HL-60 (cell line): ENCODE data around the gene NEU3.

Source experiments
- DNase-seq, 2 experiments: peaks; one replicate each; pipeline ENCODE4 v3.0.0-alpha.2; 2010 to 2020; ENCODE audit warnings: low read depth in 1 of 2, low spot score in 1 of 2
- H3K27ac ChIP-seq: fragments of 250-450 bp; sonication (Bioruptor Pico); replicated peaks from 2 replicates; pipeline ENCODE4 v1.5.1; 2020; ENCODE audit warnings: mild to moderate bottlenecking, moderate library complexity
- H3K27me3 ChIP-seq: fragments of 250-450 bp; sonication (Bioruptor Pico); 2 replicates; pipeline ENCODE4 v1.5.1; 2021; ENCODE audit warnings: mild to moderate bottlenecking, moderate library complexity; ENCODE audit not compliant: insufficient read depth, poor library complexity, severe bottlenecking
- H3K4me3 ChIP-seq: replicated peaks from 2 replicates; pipeline ENCODE4 v1.5.1; 2011; ENCODE audit warnings: mild to moderate bottlenecking, control low read depth, low read length; ENCODE audit not compliant: insufficient read depth
- CTCF ChIP-seq: IDR thresholded peaks from one replicate; pipeline ENCODE4 v1.5.1; 2011; ENCODE audit warnings: low read length, control low read depth, inconsistent platforms; ENCODE audit not compliant: insufficient read depth
- GABPA ChIP-seq: IDR thresholded peaks from 2 replicates; pipeline ENCODE4 v1.6.1; 2012; ENCODE audit warnings: low read depth
- POLR2AphosphoS5 ChIP-seq: IDR thresholded peaks from 2 replicates; pipeline ENCODE4 v1.6.1; 2012; ENCODE audit warnings: low read depth
- REST ChIP-seq: IDR thresholded peaks from 2 replicates; pipeline ENCODE4 v1.6.1; 2012; ENCODE audit warnings: low read depth; ENCODE audit not compliant: insufficient replicate concordance
- SPI1 ChIP-seq: IDR thresholded peaks from 2 replicates; pipeline ENCODE4 v1.6.1; 2012; ENCODE audit warnings: low read depth, mild to moderate bottlenecking, borderline replicate concordance
- long read RNA-seq: library from polyadenylated mRNA; unstranded; transcript quantifications from one replicate; pipeline ENCODE4 v2.0.0, GENCODE V29; 2020

The NEU3 gene
- long read RNA-seq, full-length matches to known transcripts: 15 of 25 reads
- long read RNA-seq, partial matches to known transcripts: 0 of 25 reads
- long read RNA-seq, other reads (novel, unspliced or antisense): 10 of 25 reads

GRCh38 chr11:74988541-74989259 is at the start of gene NEU3:
Gene NEU3 (plus strand): TSS chr11:74988933. CDS start chr11:74989061, 128 bp downstream.
- H3K4me3 ChIP-seq: peak within 1 kb of the TSS; percentile 45
- peak within 1 kb of the TSS; percentile 84 for H3K27ac ChIP-seq
- TF ChIP-seq CTCF: no peak
- TF ChIP-seq SPI1: no peak
- TF ChIP-seq REST: no peak
- peak; percentile 71; the same call in 1 of the 2 replicates for TF ChIP-seq POLR2AphosphoS5
- TF ChIP-seq GABPA: peak; percentile 71

GRCh38 chr11:74941492-74941891 is 47.2 kb upstream of the NEU3 start:
- Histone ChIP-seq H3K27me3 (no peaks in the 10 kb centered on the region), H3K27ac (no peak overlapping the region), H3K4me3 (no peak overlapping the region)
- DNase-seq: no peak
- TF ChIP-seq GABPA (no peak), CTCF (no peak), REST (no peak), POLR2AphosphoS5 (no peak), SPI1 (no peak)

More at GRCh38 chr11:74988541-74989259, at the start of gene NEU3:
- peak; percentile 57 to 82 for DNase-seq
- no peaks in the 10 kb centered on the region for H3K27me3 ChIP-seq

- no peak for DNase-seq
- no peak overlapping the region for H3K27ac ChIP-seq
- H3K27me3 ChIP-seq: no peaks in the 10 kb centered on the region
- TF ChIP-seq SPI1 (no peak), GABPA (no peak), REST (no peak), CTCF (no peak), POLR2AphosphoS5 (no peak)
- no peak overlapping the region for H3K4me3 ChIP-seq
Observed at GRCh38 chr11:74942073-74942759, 46.5 kb upstream of the NEU3 start.
